Tongue (tissue), 2 donors: Measurements from ENCODE around the gene ATP1A4. TPM values are rescaled to one million over a fixed set of nuclear protein-coding genes. Genes with fewer than 3 reads are reported as not detected.
"Not testable (repeated sequence)": the region's sequence is repeated elsewhere in the genome, so short reads cannot be mapped to it uniquely, and the experiment has no call there.

Source experiments
- DNase-seq: peaks from one replicate; pipeline ENCODE4 v3.0.0-alpha.2; 2015
- total RNA-seq: library from RNA; depleted of rRNA; stranded (reverse); fragments of >200 nt; gene quantifications from one replicate; pipeline ENCODE4 v1.2.3, GENCODE V29; 2014

ATP1A4 gene
- 0.62 TPM for total RNA-seq

GRCh38 chr1:160151303-160151702 lies at the start of gene ATP1A4:
TSS of gene ATP1A4 (plus strand) at chr1:160151603. CDS start at chr1:160152041, 438 bp downstream.
- DNase-seq = no peak

DNA sequence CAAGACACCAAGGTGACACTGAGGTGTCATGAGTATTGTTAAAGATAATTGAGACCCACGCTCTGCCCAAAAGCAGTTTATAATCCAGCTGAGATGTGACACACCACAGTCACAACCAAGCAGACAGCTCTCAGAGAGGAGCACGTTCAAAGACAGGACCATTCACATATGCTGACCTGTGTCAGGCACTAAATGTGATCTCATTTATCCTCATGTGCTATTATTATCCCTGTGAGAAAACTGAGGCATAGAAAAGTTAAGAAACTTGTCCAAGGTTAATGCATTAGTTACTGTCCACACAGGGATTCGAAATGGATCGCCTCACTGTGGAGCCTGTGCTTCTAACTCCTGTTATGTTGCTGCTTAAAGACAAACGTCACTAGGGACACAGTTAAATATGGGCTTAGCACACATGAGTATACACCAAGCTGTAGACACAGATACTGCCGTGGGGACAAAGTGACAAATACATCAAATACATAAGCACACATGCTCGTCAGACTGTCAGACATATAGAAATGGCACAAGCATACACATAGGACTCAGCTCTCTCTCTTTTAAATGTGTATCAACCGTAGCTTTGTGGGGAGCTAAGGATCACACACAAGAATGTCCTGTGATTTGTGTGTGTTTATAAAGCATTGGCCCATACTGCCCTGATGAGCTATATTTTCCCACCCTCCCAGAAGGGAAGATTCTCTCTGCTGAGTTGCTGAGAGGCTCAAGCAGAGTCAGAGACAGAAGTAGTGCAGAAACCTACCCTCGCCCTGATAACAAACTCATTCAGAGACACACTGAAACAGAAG lies 49.5 kb upstream of the ATP1A4 start:
- DNase-seq = no peak

DNA sequence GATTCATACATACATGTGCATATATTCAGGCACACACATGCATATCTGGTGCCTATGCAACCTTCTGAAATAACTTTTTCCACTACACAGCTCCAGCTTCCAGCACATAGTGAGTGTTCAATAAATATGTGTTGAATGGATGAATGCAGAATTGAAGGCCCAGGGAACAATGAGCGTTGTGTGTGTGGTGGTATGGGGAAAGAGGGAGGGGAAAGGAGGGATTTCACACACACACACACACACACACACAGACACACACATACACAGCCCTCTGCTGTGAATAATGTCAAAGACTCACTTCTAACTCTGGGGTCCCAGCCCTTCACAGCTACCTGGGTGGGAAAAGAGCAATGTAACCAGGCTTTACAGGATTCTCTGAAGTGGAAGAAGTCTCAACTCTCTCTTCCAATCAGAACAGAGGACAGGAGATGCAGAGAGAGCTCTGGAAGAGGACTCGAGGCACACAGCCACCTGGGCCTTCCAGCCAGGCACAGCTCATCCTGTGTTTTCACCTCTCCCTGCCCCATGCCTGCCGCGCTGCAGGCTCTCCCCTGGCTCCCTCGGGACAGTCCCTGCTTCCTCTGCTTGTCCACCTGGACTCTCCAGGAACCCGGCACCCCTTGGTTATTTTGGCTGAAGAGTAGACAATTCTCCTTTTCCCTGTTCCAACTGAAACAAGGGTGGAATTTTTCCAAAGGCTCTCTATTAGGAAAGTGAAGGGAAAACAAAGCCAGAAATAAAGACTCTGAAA lies 47.6 kb upstream of the ATP1A4 start:
- DNase-seq = peak; percentile 77

GRCh38 chr1:160104486-160104885 lies 46.9 kb upstream of the ATP1A4 start:
- DNase-seq = no peak

DNA sequence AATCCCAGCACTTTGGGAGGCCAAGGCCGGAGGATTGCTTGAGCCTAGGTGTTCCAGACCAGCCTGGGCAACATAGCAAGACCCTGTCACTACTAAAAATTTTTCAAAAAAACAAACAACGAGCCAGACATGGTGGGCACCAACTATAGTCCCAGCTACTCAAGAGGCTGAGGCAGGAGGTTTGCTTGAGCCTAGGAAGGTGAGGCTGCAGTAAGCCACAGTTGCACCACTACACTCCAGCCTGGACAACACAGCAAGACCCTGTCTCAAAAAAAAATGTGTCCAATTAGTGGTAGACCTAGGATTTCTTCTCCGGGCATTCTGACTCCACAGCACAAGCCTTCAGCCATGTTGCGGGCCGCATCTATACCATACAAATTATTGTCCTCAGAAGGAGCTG lies 46.2 kb upstream of the ATP1A4 start:
- DNase-seq = no peak

- no peak for DNase-seq
Measured at GRCh38 chr1:160107512-160107911, 43.9 kb upstream of the ATP1A4 start.

DNA sequence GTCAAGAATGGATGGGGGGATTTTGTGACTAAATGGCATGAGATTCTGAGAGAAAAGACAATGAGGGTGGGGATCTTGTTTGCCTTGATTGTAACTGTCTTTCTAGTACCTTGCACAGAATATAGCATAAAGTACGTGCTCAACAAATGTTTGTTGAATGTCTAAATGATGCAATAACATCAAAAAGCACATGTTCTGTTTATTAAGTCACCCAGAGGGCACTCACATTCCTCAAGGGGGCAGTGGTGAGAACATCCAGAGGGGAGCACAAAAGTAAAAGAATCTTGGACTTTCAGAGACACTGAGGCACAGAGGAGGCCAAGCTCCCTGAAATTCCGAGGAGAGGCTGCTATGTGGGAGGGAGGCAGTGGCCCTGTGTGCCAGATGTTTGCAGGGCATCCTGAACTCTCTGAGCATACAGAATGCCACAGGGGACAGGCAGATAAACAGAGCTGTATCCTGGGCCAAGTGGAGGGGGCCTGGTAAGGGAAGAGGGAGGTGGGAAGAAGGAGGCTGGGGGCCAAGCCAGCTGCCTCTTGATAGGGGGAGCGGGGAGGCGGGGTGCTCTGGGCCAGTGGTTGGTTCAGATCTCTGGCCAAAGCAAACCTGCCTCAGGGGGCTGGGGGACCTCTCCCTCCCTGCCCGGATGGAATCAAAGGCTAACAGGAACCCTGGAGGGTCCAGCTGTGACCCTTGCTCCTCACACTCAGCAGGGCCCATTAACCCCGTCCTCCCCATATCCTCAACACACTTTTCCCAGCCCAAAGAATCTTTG lies 42.3 kb upstream of the ATP1A4 start:
- peak; percentile 73 for DNase-seq

- DNase-seq = no peak
Measured at GRCh38 chr1:160109686-160110085, 41.7 kb upstream of the ATP1A4 start.

GRCh38 chr1:160111462-160111861 lies 39.9 kb upstream of the ATP1A4 start:
- DNase-seq = not testable (repeated sequence)

GRCh38 chr1:160112357-160112756 lies 39.0 kb upstream of the ATP1A4 start:
- peak; percentile 83 for DNase-seq

DNA sequence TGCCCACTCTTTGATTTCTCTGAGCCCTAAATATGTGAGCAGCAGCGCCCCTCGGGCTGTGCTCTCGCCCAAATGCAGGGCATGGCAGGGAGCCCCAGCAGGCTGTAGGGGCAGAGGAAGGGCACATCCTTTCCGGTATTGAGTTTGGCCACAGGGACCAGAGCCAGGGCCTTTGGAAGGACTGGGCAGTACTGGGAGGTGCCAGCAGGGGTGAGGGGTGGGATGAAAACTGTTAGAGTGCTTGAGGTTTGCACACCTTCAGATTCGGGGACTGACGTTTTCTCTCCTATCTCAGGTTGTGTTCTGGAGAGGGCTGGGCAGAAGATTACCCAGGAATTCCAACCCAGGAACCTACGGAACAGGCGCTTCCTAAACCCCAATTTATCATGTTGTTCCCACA lies 38.0 kb upstream of the ATP1A4 start:
- DNase-seq = no peak

GRCh38 chr1:160114085-160114484 lies 37.3 kb upstream of the ATP1A4 start:
- DNase-seq = peak; percentile 54

- DNase-seq = peak; percentile 76
Measured at GRCh38 chr1:160115545-160116282, 35.7 kb upstream of the ATP1A4 start, which contains the start of gene ATP1A2. TSS of gene ATP1A2 (plus strand) at chr1:160115759. CDS start at chr1:160115862, 103 bp downstream.

DNA sequence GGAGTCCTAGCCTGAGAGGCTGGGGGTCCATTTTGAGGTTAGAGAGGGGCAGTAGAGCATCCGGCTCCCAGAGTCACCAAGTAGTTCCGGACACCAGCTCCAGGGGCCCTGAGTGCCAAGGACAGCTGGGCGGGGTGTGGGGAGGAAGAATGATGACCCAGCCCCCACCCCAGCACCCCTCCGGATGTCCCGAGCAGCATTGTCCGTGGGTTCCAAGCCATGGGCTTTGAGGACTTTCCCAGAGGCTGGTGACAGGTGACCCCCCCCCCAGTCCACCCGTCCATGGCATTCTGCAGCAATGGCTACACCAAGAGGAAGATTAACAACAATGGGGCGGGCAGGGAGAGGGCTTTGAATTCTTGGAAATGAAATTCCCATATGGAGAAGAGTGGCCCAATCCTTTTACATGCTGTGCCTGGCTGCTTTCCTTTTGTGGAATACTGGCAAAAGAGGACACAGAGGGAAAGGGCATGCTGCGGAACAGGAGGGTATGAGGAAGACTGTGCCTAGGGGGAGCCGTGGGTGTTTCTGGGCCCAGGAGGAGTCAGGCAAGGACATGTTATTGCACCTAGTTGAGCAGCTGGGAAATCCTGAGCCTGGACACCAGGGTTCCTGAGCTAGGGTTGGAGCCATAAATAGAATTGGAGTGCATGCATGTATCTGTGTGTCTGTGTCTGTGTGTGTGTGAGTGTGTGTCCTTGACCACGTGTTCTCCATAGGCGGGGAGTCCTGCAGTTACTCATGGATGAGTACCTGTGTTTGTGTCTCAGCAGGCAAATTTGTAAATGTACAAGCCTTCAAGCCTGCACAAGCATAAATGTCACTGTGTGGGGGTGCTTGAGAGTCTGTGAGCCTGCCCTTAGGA lies 34.9 kb upstream of the ATP1A4 start:
- DNase-seq = peak; percentile 76

DNA sequence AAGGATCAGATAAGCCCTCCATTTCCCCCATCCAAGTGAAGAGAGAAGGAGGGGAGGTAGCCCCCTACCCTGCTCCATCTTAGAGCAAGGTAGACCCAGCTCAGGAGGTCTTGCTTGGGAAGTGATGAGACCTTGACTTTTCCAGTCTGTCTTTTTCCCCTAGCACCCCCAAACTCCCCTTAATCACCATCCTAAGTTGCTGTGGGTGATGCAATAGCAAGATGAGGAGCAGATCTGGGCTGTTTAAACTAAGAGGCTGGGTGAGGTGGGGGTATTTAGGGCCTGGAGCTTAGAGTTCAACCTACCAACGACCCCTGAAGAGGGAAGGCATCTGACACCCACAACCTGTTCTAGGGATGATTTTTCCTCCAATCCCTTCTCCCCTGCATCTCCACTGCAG lies 34.1 kb upstream of the ATP1A4 start:
- DNase-seq = no peak

DNA sequence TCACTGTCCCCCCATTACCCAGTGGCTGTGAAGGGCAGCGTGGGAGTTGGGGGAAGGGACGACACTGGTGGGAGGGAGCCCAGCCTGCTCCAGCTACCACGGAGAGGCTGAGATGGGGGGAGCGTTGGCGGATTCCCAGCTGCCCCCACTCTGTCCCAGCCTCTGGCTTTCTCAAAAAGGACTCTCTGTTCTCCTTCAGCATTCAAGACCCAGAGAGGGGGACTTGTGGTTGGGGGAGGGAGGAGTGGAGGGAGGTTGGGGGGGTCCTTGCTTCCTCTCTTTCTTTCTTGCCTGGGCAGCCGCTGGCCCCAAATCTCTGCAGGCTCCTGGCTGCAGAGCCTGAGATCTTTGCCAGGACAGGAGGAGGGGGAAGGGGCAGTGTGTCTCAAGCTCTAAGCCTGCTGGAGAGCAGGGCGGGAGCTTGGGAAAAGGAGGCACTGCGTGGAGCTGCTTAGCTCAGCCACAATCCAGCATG lies 33.7 kb upstream of the ATP1A4 start:
- DNase-seq = peak; percentile 86

DNA sequence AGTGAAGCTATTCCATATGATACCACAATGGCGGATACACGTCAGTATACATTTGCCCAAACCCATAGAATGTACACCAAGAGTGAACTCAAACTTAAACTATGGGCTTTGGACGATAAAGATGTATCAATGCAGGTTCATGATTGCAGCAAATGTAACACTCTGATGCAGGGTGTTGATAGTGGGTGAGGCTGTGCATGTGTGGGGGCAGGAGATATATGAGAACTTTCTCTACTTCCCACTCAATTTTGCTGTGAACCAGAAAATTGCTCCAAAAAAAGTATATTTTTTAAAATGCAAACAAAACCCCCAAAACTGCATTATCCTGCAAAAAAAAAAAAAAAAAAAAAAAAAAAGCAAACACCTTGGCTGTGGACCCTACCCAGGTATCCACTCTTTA lies 32.5 kb upstream of the ATP1A4 start:
- no peak for DNase-seq

DNA sequence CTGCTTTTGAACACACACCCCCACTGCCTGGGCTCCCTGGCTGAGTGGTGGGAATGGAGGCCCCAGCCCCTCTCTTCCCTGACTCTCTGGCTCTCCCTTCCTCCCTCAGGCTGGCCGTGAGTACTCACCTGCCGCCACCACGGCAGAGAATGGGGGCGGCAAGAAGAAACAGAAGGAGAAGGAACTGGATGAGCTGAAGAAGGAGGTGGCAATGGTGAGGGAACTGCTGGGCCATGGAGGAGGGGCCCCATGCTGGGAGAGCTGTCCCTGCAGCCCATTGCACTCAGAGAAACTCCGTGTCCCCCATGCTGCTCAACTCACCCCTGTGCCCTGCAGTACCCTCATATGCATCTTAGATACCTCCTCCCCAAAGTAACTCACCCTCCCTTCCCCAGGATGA lies 30.6 kb upstream of the ATP1A4 start:
- DNase-seq = no peak

GRCh38 chr1:160121388-160121787 lies 30.0 kb upstream of the ATP1A4 start:
- DNase-seq = no peak

- no peak for DNase-seq
Measured at GRCh38 chr1:160122978-160123495, 28.4 kb upstream of the ATP1A4 start.

- no peak for DNase-seq
Measured at GRCh38 chr1:160123726-160124125, 27.7 kb upstream of the ATP1A4 start.
